ENCODE results near the gene SPEF2.

DNA sequence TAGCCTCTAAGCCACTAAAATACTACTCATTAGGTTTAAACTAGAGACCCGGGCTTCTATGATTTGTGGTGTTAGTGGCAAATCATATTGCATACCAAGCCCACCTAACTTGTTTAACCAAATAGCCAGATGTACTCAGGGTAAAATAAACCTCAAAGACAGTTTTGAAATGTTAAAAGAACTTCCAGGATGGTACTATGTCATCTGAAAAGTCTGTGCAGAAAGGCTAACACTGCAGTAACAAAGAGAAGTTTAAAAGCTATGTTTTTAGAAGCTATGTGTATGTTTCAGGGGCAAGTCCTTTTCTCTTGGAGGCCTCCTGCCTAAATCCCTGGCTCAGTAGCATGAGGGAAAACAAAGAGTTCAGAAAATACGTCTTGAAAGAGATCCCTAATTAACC lies 154.2 kb downstream of the SPEF2 start:
- TF ChIP-seq, protein P1, sequence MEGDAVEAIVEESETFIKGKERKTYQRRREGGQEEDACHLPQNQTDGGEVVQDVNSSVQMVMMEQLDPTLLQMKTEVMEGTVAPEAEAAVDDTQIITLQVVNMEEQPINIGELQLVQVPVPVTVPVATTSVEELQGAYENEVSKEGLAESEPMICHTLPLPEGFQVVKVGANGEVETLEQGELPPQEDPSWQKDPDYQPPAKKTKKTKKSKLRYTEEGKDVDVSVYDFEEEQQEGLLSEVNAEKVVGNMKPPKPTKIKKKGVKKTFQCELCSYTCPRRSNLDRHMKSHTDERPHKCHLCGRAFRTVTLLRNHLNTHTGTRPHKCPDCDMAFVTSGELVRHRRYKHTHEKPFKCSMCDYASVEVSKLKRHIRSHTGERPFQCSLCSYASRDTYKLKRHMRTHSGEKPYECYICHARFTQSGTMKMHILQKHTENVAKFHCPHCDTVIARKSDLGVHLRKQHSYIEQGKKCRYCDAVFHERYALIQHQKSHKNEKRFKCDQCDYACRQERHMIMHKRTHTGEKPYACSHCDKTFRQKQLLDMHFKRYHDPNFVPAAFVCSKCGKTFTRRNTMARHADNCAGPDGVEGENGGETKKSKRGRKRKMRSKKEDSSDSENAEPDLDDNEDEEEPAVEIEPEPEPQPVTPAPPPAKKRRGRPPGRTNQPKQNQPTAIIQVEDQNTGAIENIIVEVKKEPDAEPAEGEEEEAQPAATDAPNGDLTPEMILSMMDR (IDR thresholded peaks at IDR 0.05): no peak
- no peak for TF ChIP-seq POLR2A (IDR thresholded peaks at IDR 0.05)

Measured in suprapubic skin (tissue), 3 donors.